Right atrium auricular region (tissue), 2 donors: Measurements from ENCODE around the gene TMEM191B. TPM values are rescaled to one million over a fixed set of nuclear protein-coding genes. Genes with fewer than 3 reads are reported as not detected.
"Not testable (repeated sequence)": the region's sequence is repeated elsewhere in the genome, so short reads cannot be mapped to it uniquely, and the experiment has no call there.

Source experiments
- DNase-seq: peaks from one replicate; pipeline ENCODE4 v3.0.0-alpha.2; 2019; ENCODE audit warnings: low spot score
- H3K27ac ChIP-seq, 2 donors: fragments of 200-600 bp; sonication (generic); 1 replicate in 1 of 2; 2 replicates in 1 of 2; pipeline ENCODE4 v1.5.1; 2016 to 2019
- H3K27me3 ChIP-seq, 2 donors: fragments of 200-600 bp; sonication (generic); one replicate each; pipeline versions ENCODE4 v1.5.1 to v1.6.0; 2017 to 2019
- H3K36me3 ChIP-seq: fragments of 200-600 bp; sonication (generic); one replicate; pipeline ENCODE4 v1.5.1; 2016
- H3K4me1 ChIP-seq, 2 donors: fragments of 200-600 bp; sonication (generic); one replicate each; pipeline versions ENCODE4 v1.5.1 to v1.6.0; 2017 to 2019
- H3K4me3 ChIP-seq, 2 donors: fragments of 200-600 bp; sonication (generic); 1 replicate in 1 of 2; 2 replicates in 1 of 2; pipeline ENCODE4 v1.5.1; 2017 to 2019; ENCODE audit warnings: mild to moderate bottlenecking in 1 of 2, moderate library complexity in 1 of 2
- H3K9me3 ChIP-seq, 2 donors: fragments of 200-600 bp; sonication (generic); one replicate each; pipeline ENCODE4 v1.5.1; 2019
- total RNA-seq, 2 donors: library from RNA; depleted of rRNA; stranded (reverse); fragments of >200 nt; gene quantifications; one replicate each; pipeline ENCODE4 v1.1.0, GENCODE V29; 2016

Gene TMEM191B
- total RNA-seq, 2 donors from 2014 or later = 0.59 TPM; not detected in 1

GRCh38 chr22:18577090-18577818, 49.7 kb downstream of the TMEM191B start:
- H3K4me1 ChIP-seq, DNase-seq, H3K27me3 ChIP-seq, H3K4me3 ChIP-seq, H3K36me3 ChIP-seq, H3K9me3 ChIP-seq, H3K27ac ChIP-seq: not testable (repeated sequence)

GRCh38 chr22:18577847-18578246, 50.2 kb downstream of the TMEM191B start:
- not testable (repeated sequence) for H3K9me3 ChIP-seq, H3K4me1 ChIP-seq, H3K27ac ChIP-seq, H3K27me3 ChIP-seq, H3K36me3 ChIP-seq, DNase-seq
- peak overlapping the region in 1 of 2 donors; percentile 42 for H3K4me3 ChIP-seq

Other genes with a start within 250 kb of the TMEM191B start
- not detected for gene GGTLC3, start 9.6 kb upstream of the TMEM191B start, total RNA-seq
- under 1 TPM; 0.16 to 0.19 TPM for gene RIMBP3, start 84.1 kb downstream of the TMEM191B start, total RNA-seq